NCI-H2227 (cell line): ENCODE measurements around the gene TBC1D22A.

Experiments used
- DNase-seq: peaks from one replicate; lab custom pipeline; 2025; ENCODE audit not compliant: unreplicated experiment; lab: John Stamatoyannopoulos, UW

The TBC1D22A gene

DNA sequence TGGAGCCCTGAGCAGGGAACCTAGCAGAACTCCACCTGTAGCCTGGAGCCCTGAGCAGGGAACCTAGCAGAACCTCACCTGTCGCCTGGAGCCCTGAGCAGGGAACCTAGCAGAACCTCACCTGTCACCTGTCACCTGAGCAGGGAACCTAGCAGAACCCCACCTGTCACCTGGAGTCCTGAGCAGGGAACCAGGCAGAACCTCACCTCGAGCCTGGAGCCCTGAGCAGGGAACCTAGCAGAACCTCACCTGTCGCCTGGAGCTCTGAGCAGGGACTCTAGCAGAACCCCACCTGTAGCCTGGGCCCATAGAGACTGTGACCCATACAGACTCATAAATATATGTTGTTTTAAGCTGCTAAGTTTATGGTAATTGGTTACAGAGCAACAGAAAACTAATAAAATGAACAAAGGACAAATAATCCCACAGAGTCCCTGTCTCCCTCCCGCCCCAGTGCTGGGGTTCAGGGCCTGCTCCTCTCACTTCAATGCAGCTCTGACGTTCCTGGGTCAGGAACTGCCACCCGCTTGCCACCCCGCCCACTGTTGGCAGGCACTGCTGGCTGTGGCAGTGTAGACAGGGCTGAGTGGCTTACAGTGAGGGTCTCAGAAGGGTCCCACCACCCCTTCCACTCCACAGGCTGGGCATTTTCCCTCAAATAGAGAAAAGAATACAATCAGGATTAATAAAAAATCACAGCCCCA lies 259.1 kb downstream of the TBC1D22A start:
- DNase-seq = no peak

GRCh38 chr22:47022075-47022473 lies 259.6 kb downstream of the TBC1D22A start:
- no peak for DNase-seq

- DNase-seq = no peak
These were observed 260.0 kb downstream of the TBC1D22A start for GRCh38 chr22:47022475-47022874.

- DNase-seq = no peak
These were observed 261.4 kb downstream of the TBC1D22A start for GRCh38 chr22:47023871-47024270.

GRCh38 chr22:47027766-47028165 lies 265.3 kb downstream of the TBC1D22A start:
- DNase-seq = no peak

- no peak for DNase-seq
These were observed 267.0 kb downstream of the TBC1D22A start for GRCh38 chr22:47029244-47030074.

DNA sequence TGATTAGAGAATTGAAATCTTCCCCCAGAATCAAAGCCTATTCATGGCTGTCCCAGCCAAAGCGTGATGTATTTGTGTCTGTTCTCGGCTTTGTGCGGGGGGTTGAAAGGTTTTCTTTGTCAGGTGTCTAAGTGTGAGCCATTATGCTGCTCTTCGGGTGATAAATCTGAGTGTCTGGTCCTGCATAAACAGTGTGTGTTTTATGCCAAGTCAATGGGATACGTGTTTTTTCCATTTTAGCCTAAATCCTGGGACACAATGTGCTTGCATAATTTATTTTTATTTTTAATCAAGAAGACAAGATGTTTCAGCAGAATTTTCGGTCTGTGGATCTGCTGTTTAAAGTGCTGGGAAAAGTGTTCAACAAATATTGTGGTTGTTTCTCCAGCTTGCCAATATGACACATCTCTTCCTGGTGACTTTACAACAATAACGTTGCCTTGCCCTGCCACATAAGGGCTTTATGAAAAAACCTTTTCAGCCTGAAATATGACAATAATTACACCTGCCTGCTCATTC lies 267.8 kb downstream of the TBC1D22A start:
- no peak for DNase-seq

- DNase-seq = no peak
These were observed 268.6 kb downstream of the TBC1D22A start for GRCh38 chr22:47030881-47031627.

GRCh38 chr22:47031628-47031915 lies 269.1 kb downstream of the TBC1D22A start:
- no peak for DNase-seq

DNA sequence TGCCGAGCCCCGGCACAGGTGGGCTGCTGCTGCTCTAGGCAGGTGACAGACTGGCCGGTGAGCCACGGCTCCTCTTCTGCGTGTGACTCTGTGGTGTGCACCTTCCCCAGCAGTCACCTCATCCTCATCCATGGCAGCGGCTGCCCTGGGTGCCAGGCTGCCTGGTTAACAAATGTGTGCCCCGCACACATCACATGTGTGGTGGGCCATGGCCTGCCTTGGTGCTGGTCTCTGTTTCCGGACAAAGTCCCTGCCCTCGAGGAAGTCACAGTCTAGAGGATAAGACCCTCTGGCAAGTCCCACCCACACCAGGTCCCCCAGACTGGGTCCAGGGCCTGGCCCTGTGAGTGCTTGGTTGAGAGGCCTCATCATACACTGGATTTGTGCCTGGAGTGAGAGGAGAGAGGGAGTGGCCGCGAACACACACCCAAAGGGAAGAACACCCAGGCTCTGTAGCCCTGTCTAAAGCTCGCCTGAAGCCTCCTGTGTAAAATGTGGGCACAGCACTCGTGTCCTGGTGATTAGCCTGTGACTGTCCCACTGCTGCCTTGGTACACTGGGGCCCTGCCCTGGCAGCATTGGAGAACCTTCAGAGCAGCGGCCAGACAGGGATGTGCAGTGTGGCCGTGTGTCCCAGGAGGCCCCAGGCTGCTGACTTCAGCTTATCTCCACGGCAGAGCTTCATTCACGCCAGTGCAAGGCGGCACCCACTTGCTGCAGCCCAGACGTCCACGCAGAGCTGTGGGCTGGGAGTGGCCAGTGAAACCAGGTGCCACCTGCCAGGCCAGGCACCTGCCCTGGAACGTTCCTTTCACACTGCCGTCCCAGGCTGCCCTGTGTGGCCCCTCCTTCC lies 269.9 kb downstream of the TBC1D22A start:
- no peak for DNase-seq

DNA sequence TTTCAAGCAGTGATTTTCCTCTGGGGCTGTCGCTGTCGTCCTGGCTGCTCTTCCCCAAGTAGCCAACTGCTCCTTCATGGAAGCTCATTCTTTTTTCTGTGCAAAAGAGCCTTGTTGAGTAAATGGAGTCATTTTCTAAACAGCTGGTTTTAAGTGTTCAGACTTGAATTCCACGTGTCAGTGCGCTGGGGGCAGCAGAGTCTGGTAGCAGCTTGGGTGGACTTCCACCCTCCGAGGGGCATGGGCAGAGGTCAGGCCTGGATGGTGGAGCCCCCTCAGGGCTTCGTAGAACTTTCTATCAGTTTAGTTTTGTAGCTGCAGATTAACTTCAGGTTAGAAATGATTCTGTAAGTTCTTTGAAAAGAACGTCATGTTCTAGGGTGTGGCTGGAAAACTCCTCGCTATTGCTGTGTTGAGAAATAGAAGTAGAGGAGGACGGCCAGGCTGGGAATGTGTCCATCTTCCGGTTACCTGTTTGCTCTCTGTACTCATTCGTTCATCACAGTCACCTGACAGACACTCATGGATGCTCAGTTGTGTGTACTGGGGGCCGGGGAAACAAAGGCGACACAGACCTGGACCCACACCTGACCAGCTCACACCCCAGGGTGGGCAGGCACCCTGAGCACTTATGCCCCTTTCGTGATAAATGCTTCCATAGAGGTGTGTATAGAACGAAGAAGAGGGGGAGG lies 270.7 kb downstream of the TBC1D22A start:
- DNase-seq = no peak

DNA sequence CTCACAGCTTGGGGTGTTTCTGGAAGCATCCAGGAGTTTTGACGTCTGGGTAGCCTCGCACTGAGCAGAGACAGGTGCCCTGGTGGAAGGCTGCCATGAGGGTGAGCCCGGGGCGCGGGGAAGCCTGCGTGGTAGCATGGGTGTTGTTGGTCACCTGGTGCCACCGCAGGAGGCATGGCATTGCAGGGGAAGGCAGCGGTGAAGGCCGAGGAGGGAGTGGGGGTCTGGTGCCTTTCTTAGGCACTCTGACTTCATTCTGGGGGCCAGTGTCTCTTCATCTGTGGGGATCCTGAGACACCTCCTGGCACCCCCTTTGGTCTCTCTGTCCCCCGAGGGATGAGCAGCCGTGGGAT lies 271.2 kb downstream of the TBC1D22A start:
- no peak for DNase-seq

DNA sequence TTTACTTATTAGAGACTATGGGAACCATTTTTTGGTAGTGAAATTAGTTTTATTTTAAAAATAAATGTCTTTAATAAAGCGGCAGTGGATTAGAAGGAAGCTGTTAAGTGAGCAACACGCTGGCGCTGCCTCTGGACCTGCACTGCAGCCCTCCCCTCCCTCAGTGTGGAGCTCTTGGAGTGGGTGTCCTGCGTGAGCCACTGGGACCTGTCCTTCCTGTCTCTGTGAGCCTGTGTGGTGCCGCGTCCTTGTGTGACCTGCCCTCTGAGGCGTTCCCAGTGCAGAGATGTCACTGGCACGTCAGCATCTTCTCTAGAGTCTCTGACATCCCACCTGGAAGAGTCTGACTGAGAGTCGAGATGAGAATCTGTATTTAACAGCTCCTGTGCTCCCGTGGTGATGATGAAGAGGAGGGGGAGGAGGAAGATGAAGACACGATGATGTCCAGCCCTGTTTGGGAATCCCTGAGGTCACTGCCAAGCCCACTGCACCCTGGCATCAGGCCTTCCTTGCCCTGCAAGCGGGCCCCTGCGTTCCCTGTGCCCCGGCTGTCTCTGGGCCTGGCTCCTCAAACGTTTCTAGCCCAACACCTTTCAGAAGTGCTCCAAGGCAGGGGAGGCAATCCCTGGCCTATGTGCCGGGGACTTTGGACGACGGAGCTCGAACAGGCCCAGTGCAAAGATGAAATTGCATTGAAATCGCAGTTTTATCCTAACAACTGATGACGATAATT lies 271.8 kb downstream of the TBC1D22A start:
- DNase-seq = no peak

GRCh38 chr22:47034905-47035419 lies 272.5 kb downstream of the TBC1D22A start:
- no peak for DNase-seq

DNA sequence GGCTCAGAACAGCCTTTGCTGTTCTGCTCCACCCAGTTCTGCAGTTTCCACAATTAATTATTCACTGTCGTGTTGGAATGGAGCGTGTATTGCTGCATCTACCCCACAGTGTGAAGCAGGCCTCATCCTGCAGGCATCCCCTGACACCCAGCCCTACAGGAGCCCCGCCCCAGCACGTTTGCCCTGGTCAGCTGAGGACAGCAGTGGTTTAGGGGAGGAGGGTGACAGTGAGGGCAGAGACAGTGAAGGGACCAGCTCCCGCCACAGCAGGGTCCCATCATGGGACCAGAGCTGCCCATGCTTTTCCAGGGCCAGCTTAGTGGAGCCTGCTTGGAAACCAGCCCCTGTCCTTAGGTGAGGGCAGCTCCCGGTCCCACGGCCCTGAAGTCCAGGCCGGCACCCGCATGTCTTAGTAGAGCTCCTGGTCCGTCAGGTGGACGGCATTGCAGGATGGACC lies 273.0 kb downstream of the TBC1D22A start:
- no peak for DNase-seq

GRCh38 chr22:47036352-47036751 lies 273.9 kb downstream of the TBC1D22A start:
- DNase-seq = no peak

- DNase-seq = no peak
These were observed 274.6 kb downstream of the TBC1D22A start for GRCh38 chr22:47036936-47037485.

- no peak for DNase-seq
These were observed 275.9 kb downstream of the TBC1D22A start for GRCh38 chr22:47038206-47038835.

DNA sequence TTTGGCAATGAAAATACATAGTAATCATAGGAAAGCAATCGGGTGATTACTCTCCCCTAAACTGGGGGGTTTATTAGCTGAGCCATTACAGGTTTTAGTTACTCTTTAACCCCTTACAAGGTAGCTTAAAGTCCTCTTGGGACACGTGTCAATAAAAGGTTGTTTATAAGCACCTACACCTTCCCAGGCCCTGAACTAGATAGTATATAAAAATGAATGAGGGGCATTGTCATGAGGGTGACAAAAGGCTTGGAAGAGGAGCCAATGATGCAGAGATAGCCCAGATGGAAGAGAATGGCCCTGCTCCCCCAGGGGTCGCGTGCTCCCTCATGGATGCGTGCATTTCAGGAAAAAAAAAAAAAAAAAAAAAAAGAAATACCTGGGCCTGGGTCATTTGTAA lies 276.9 kb downstream of the TBC1D22A start:
- no peak for DNase-seq
